B cell (primary cell): ENCODE measurements around the gene RHPN2.

Source experiments
- EZH2 ChIP-seq: IDR thresholded peaks from 2 replicates; pipeline ENCODE4 v1.6.1; 2012; ENCODE audit warnings: borderline replicate concordance, low read depth, mild to moderate bottlenecking, moderate library complexity, low read length; ENCODE audit not compliant: insufficient read depth, poor library complexity, severe bottlenecking
- TF ChIP-seq, protein P1 (sequence below): fragments of 200-600 bp; IDR thresholded peaks from one replicate; pipeline ENCODE4 v1.8.0; 2022; ENCODE audit warnings: antibody characterized with exemption, mild to moderate bottlenecking

DNA sequence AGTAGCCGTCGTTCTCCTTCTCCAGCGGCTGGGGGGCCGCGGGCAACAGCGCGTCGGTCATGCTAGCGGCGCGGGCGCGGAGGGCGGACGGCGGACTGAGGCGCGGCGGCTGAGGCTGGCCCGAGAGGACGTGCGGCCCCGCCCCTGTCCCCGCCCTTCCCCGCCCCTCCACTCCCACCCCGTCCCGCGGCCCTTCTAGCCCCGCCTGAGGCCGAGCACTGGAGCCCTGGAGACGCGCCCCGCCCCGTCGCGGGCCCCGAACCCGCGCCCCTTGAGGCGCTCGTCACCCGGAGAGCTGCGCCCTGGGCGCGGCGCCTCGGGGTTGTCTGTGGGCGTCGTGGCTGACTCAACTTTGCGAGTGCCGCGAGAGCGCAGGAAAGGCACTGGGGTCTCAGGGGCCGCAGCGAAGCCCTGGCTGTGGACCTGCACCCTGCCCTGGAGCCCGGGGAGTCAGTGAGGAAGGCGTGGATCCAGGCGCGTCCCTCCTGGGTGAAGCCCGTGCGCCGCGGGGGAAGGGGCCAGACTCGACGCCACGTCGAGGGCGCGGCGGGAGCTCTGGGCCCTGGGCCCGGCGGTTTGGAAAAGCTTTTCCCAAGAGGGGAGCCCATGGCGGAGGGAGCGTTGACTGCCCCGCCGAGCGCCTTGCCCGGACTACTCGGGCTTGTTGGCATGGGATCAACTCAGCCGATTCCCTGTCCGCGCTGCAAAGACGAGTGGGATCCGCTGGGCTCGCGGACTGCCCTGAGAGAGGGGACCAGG is at the start of gene RHPN2:
- TF ChIP-seq, protein P1, sequence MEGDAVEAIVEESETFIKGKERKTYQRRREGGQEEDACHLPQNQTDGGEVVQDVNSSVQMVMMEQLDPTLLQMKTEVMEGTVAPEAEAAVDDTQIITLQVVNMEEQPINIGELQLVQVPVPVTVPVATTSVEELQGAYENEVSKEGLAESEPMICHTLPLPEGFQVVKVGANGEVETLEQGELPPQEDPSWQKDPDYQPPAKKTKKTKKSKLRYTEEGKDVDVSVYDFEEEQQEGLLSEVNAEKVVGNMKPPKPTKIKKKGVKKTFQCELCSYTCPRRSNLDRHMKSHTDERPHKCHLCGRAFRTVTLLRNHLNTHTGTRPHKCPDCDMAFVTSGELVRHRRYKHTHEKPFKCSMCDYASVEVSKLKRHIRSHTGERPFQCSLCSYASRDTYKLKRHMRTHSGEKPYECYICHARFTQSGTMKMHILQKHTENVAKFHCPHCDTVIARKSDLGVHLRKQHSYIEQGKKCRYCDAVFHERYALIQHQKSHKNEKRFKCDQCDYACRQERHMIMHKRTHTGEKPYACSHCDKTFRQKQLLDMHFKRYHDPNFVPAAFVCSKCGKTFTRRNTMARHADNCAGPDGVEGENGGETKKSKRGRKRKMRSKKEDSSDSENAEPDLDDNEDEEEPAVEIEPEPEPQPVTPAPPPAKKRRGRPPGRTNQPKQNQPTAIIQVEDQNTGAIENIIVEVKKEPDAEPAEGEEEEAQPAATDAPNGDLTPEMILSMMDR = no peak
- no peak for TF ChIP-seq EZH2
